Stomach (tissue), 9 donors: ENCODE results near the gene RIMBP2. TPM values are rescaled to one million over a fixed set of nuclear protein-coding genes. Genes with fewer than 3 reads are reported as not detected.

ENCODE experiments used
- DNase-seq, 2 donors: peaks; one replicate each; pipeline versions ENCODE4 v3.0.0 to v3.0.0-alpha.2; 2013 to 2019
- H3K27ac ChIP-seq, 5 donors: fragments of 200-600 bp in 4 of 5; sonication (generic) in 4 of 5; one replicate each; pipeline ENCODE4 v1.5.1; 2013 to 2019; ENCODE audit warnings: mild to moderate bottlenecking in 1 of 5, moderate library complexity in 1 of 5
- H3K27me3 ChIP-seq, 3 donors: fragments of 200-600 bp; sonication (generic); one replicate each; pipeline ENCODE4 v1.5.1; 2017 to 2019; ENCODE audit warnings: mixed run types in 1 of 3
- H3K36me3 ChIP-seq, 4 donors: fragments of 200-600 bp; sonication (generic); 1 replicate in 3 of 4; 2 replicates in 1 of 4; pipeline ENCODE4 v1.5.1; 2016 to 2019
- H3K4me1 ChIP-seq, 4 donors: fragments of 200-600 bp; sonication (generic); one replicate each; pipeline ENCODE4 v1.5.1; 2016 to 2019
- H3K4me3 ChIP-seq, 4 donors: fragments of 200-600 bp; sonication (generic) in 3 of 4; one replicate each; pipeline ENCODE4 v1.5.1; 2016 to 2019; ENCODE audit warnings: mild to moderate bottlenecking in 1 of 4
- H3K9me3 ChIP-seq, 4 donors: fragments of 200-600 bp; sonication (generic); one replicate each; pipeline ENCODE4 v1.5.1; 2016 to 2019
- CTCF ChIP-seq, 7 experiments: fragments of 450-650 bp in 4 of 7; fragments of 200-600 bp in 3 of 7; sonication (generic) in 3 of 7; IDR thresholded peaks; one replicate each; pipeline ENCODE4 v1.5.1; 2016 to 2019; ENCODE audit warnings: antibody characterized with exemption in 7 of 7, control low read depth in 2 of 7, mild to moderate bottlenecking in 1 of 7
- EP300 ChIP-seq: sonication (generic); formaldehyde crosslinking; IDR thresholded peaks from one replicate; pipeline ENCODE4 v1.6.1; 2017; ENCODE audit warnings: antibody characterized with exemption
- POLR2A ChIP-seq, 4 donors: fragments of 450-650 bp; IDR thresholded peaks; one replicate each; pipeline ENCODE4 v1.6.1; 2016; ENCODE audit warnings: antibody characterized with exemption in 4 of 4, control low read depth in 2 of 4, mild to moderate bottlenecking in 1 of 4, moderate library complexity in 1 of 4
- POLR2AphosphoS5 ChIP-seq, 3 donors: sonication (generic); formaldehyde crosslinking; IDR thresholded peaks; one replicate each; pipeline ENCODE4 v1.6.1; 2016; ENCODE audit warnings: antibody characterized with exemption in 3 of 3
- WGBS, 5 donors: extraction: QIAGEN DNeasy Blood & Tissue Kit in 3 of 5; methylation state at CpG; one replicate each; pipeline versions ENCODE4 v1.1.5 to v1.1.7; 2013 to 2018; 5-methylcytosine and 5-hydroxymethylcytosine counted together
- intact Hi-C: fragments of 100-400 bp; cut with DNase I; formaldehyde crosslinking; loops from one replicate; pipeline ENCODE4 v1.15.1; 2023; ENCODE audit warnings: low total_unique reads
- polyA plus RNA-seq, 3 donors: library from polyadenylated mRNA; stranded (reverse); fragments of 200-250 nt; gene quantifications; one replicate each; pipeline ENCODE4 v1.2.3, GENCODE V29; 2013
- total RNA-seq, 5 donors: library from RNA; depleted of rRNA; stranded (reverse); fragments of >200 nt; gene quantifications; one replicate each; pipeline versions ENCODE4 v1.1.0 to v1.2.3, GENCODE V29; 2014 to 2016
- donor health status: healthy with polysubstance abuse.
- donor health status: Bipolar disorder and iron deficiency.
- donor health status: healthy.

RIMBP2 gene
- total and polyA plus RNA-seq, 8 donors = 0.75 to 44.6 (median 5.6) TPM

GRCh38 chr12:130509454-130509853, 206.6 kb downstream of the RIMBP2 start:
- intact Hi-C loops = no loop called here
- H3K4me3 ChIP-seq = no peak overlapping the region
- H3K9me3 ChIP-seq = no peaks in the 10 kb centered on the region
- no peak for DNase-seq
- no peak overlapping the region for H3K27ac ChIP-seq
- no peaks in the 10 kb centered on the region for H3K4me1 ChIP-seq
- no peak for TF ChIP-seq CTCF (IDR thresholded peaks at IDR 0.05)
- TF ChIP-seq POLR2AphosphoS5 (IDR thresholded peaks at IDR 0.05) = no peak
- no peak for TF ChIP-seq EP300
- TF ChIP-seq POLR2A (IDR thresholded peaks at IDR 0.05) = no peak
- no peaks in the 10 kb centered on the region for H3K36me3 ChIP-seq
- peaks cover 0 to 26% (median 0%) of the 10 kb centered on the region in 3 donors for H3K27me3 ChIP-seq
- WGBS, 5 donors = 74 to 87% (median 84%) methylated on average over 4 to 5 of the region's 5 CpGs

DNA sequence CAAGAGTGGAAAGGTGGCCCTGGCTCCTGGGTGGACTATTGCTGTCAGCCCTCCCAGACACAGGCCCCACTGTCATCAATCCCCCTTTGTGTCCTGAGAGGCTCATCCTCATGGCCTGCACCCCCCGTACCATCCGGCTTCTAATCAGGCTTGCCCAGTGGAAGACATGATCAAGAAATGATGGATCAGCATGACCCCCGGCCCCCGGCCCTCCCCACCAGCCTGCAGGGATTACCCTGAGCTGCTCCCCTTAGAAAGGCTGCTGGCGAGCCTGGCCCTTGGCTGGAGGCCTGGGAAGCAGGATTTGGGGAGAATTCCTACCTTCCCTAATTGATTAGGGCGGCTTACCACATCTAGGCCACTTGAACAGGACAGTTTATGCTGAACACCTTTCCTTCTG, 207.3 kb downstream of the RIMBP2 start:
- intact Hi-C loops = no loop called here
- TF ChIP-seq POLR2AphosphoS5 (IDR thresholded peaks at IDR 0.05) (no peak), CTCF (IDR thresholded peaks at IDR 0.05) (no peak), EP300 (no peak), POLR2A (IDR thresholded peaks at IDR 0.05) (no peak)
- Histone ChIP-seq H3K4me1 (no peaks in the 10 kb centered on the region), H3K27ac (no peak overlapping the region), H3K4me3 (no peak overlapping the region), H3K9me3 (no peaks in the 10 kb centered on the region), H3K36me3 (no peaks in the 10 kb centered on the region), H3K27me3 (peaks cover 0 to 20% (median 0%) of the 10 kb centered on the region in 3 donors)
- no peak for DNase-seq
- WGBS, 5 donors = 61 to 79% (median 75%) methylated on average over 6 of the region's 6 CpGs

DNA sequence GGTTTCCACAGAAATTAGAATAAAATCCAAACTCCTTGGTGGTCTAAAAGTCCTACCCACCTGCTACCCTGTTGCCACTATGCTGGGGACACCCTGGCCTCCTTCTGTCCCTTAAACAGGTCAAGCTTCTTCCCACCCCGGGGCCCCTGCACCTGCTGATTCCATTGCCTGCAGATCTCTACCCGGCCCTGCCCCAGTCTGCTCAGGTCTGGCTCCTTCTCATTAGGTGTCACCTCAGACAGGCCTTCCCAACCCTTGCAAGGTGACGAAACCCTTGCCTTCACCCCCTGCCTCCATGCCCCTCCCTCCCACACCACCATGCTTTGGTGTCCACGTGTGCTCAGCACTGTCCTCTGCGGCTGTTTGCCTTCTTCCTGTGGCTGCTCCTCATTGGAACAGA, 207.8 kb downstream of the RIMBP2 start:
- DNase-seq = no peak
- Histone ChIP-seq H3K9me3 (no peaks in the 10 kb centered on the region), H3K27me3 (peaks cover 0 to 20% (median 0%) of the 10 kb centered on the region in 3 donors), H3K27ac (no peak overlapping the region), H3K36me3 (no peaks in the 10 kb centered on the region), H3K4me1 (no peaks in the 10 kb centered on the region), H3K4me3 (no peak overlapping the region)
- WGBS, 5 donors = 63 to 77% (median 70%) methylated on average over 4 to 5 of the region's 5 CpGs
- no peak for TF ChIP-seq EP300
- TF ChIP-seq POLR2A (IDR thresholded peaks at IDR 0.05) = no peak
- TF ChIP-seq POLR2AphosphoS5 (IDR thresholded peaks at IDR 0.05) = no peak
- intact Hi-C loops = no loop called here

GRCh38 chr12:130506844-130507243, 209.3 kb downstream of the RIMBP2 start:
- TF ChIP-seq CTCF (IDR thresholded peaks at IDR 0.05) (no peak), EP300 (no peak), POLR2A (IDR thresholded peaks at IDR 0.05) (no peak), POLR2AphosphoS5 (IDR thresholded peaks at IDR 0.05) (no peak)
- intact Hi-C loops = no loop called here

GRCh38 chr12:130504840-130505175, 211.3 kb downstream of the RIMBP2 start:
- no peak for DNase-seq
- no peak overlapping the region for H3K27ac ChIP-seq
- no peaks in the 10 kb centered on the region for H3K36me3 ChIP-seq
- no peaks in the 10 kb centered on the region for H3K4me1 ChIP-seq
- H3K9me3 ChIP-seq = no peaks in the 10 kb centered on the region
- intact Hi-C loops = no loop called here
- no peak overlapping the region for H3K4me3 ChIP-seq
- TF ChIP-seq EP300 (no peak), POLR2A (IDR thresholded peaks at IDR 0.05) (no peak), POLR2AphosphoS5 (IDR thresholded peaks at IDR 0.05) (no peak), CTCF (IDR thresholded peaks at IDR 0.05) (no peak)
- peaks cover 0 to 20% (median 0%) of the 10 kb centered on the region in 3 donors for H3K27me3 ChIP-seq
- WGBS, 5 donors = 66 to 80% (median 68%) methylated on average over 5 of the region's 5 CpGs

More at GRCh38 chr12:130506844-130507243, 209.3 kb downstream of the RIMBP2 start:
- 56 to 79% (median 68%) methylated on average over 4 of the region's 4 CpGs for WGBS, 5 donors
- DNase-seq = no peak
- Histone ChIP-seq H3K4me3 (no peak overlapping the region), H3K27ac (no peak overlapping the region), H3K4me1 (no peaks in the 10 kb centered on the region), H3K27me3 (peaks cover 0 to 20% (median 0%) of the 10 kb centered on the region in 3 donors), H3K36me3 (no peaks in the 10 kb centered on the region), H3K9me3 (no peaks in the 10 kb centered on the region)
